OCI-M1 (cell line): ENCODE measurements around the gene MTAP.

Experiments
- DNase-seq: peaks from one replicate; lab custom pipeline; 2025; lab: John Stamatoyannopoulos, UW

Gene MTAP

DNA sequence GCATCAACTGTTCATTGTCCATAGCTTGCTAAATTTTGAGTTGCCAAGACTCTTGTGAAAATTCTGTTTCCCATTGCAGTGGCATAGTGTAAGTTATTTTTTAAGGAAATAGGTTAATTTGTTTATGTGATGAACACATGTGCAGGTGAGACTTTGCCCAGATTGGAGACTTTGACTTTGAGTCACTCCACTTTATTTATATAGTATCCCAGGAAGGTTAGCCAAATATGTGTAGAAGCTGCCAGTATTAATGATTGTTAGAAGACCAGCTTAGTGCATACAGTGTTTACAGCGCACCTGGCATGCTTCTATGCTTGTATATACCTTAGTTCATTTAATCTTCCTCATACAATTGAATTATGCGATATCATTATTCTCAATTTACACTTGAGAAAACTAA, 51.0 kb downstream of the MTAP start:
- no peak for DNase-seq

DNA sequence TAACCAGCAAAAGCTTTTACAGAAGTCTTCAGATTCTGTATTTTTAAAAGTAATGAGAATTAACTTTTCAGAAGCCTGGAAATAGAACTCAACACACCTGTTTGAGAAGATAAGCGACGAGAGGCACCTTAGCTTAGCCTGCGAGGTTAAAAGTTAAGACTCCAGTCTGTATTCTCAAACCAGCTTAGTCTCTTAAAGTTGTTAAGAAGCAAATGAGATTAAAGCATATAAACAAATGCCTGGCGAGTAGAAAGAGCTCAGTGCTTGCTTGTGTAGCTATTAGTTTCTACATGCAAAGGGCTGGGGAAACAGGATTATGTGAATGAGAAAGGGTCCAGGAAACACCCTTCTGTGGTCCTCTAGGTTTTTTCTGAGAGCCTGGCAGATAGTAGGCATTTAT, 51.7 kb downstream of the MTAP start:
- no peak for DNase-seq

- no peak for DNase-seq
Measured at GRCh38 chr9:21854594-21854993, 52.2 kb downstream of the MTAP start.

GRCh38 chr9:21856301-21857094, 54.1 kb downstream of the MTAP start:
- no peak for DNase-seq

DNA sequence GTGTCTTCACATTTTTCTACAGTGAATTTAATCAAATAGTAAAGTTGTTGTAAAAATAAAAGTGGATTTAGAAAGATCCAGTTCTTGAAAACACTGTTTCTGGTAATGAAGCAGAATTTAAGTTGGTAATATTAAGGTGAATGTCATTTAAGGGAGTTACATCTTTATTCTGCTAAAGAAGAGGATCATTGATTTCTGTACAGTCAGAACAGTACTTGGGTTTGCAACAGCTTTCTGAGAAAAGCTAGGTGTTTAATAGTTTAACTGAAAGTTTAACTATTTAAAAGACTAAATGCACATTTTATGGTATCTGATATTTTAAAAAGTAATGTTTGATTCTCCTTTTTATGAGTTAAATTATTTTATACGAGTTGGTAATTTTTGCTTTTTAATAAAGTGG, 60.4 kb downstream of the MTAP start:
- DNase-seq = no peak

DNA sequence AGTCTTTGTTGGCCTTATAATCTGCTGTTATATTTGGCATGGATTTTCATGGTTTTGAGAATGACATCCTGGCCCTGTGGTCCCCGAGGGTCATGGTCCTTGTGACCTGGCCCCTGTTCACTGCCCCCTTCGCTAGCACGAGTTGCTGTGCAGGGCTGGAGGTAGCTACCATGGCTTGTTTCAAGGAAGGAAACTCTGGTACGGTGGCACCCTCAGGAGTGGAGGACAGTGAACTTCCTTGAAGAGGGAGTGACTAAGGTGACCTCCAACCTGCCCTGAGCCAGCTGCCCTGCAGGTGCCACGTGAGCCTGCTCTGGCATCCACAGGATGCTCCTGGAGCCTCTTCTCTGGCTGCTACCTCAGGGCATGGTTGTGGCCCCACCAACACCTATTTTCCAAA, 62.1 kb downstream of the MTAP start:
- no peak for DNase-seq

DNA sequence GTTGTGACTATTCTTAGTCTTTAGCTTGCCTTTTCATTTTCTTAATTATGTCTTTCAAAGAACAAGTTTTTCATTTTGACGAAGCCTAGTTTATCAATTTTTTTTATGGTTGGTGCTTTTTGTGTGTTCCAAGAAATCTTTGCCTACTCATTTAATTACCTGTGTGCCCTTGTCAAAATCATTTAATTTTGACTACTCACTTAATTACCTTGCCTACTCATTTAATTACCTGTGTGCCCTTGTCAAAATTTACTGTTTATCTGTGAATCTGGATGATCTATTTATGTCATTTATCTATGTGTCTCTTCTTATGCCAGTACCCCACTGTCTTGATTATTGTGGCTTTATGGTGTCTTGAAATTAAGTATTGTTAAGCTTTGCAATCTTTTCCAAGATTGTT, 63.9 kb downstream of the MTAP start:
- DNase-seq = no peak

DNA sequence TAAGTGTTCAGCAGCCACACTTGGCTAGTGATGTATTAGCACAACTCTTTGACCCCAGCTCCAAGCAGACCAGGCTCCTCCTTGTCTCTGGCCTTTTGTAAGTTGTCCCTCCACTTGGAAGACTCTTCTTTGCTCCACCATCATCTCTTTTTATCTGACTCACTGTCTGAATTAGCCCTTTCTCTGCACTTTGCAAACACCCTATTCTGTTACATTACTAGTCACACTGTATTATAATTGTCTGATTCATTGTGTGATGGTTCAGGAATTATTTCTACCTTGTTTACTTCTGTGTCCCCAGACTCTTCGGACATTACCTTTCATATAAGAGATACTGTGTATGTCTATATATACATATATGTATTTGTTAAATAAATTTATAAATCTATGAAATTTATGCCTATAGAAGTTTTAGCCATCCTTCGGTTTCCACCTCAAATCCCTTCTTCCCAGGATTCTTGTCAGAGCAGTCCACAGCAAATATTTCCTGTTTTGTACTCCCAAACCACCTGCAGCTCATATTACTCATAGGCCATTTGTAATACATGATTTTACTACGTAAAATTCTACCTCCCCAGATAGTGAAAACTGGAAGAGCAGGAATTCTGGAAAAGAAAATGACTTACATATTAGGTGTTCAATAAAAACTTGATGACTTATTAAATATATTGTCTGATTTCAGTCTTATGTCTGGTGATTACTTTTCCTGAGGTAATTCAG, 69.0 kb downstream of the MTAP start:
- DNase-seq = no peak

DNA sequence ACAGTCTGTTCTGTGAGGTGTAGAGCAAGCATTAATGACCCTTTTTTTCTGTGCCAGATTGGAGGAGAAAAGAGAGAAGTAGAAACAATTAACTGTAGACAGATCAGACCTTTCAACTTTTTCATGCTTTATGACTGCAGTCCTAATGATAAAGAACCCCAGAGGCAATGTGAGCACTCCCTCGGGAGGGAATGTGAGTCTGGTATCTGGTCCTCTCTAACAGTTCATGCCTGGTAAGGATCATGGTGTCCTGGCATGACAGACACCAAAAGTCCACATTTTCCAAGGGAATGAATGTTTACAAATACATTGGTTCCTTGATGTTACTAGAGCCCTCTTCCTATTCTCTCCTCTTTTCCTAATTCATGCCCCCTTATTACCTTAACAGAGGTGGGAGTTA, 70.3 kb downstream of the MTAP start:
- no peak for DNase-seq

DNA sequence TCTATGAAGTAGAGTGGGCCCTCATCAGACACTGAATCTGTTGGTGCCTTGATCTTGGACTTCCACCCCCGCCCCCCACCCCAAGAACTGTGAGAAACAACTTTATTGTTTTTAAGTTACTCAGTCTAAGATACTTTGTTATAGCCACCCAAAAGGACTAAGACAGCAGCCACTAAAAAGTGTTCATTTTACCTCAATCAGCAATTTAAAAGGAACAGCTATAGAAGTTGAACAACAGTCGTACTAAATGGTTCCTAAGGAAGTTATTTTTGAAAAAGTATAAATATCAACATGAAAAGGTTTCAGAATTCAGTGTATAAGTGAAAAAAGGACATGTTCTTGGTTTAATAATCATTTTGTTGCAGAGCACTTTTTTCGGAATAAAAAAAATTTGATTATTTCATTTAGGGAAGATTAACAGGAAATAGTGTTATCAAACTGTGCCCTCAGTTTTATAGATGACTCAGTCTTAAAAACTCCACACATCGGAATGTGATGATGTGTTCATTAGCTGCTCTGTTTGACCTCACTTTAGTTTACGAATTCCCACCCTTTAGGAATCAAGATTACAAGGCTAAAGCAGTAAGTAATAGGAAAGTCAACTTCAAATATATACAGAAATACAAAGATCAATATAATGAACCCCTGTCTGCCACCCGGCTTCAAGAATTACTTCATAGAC, 71.2 kb downstream of the MTAP start:
- DNase-seq = no peak

GRCh38 chr9:21875893-21876292, 73.5 kb downstream of the MTAP start:
- no peak for DNase-seq

- DNase-seq = no peak
Measured at GRCh38 chr9:21883642-21884041, 81.2 kb downstream of the MTAP start.

- DNase-seq = no peak
Measured at GRCh38 chr9:21889673-21890072, 87.2 kb downstream of the MTAP start.

GRCh38 chr9:21890696-21891095, 88.3 kb downstream of the MTAP start:
- DNase-seq = no peak

DNA sequence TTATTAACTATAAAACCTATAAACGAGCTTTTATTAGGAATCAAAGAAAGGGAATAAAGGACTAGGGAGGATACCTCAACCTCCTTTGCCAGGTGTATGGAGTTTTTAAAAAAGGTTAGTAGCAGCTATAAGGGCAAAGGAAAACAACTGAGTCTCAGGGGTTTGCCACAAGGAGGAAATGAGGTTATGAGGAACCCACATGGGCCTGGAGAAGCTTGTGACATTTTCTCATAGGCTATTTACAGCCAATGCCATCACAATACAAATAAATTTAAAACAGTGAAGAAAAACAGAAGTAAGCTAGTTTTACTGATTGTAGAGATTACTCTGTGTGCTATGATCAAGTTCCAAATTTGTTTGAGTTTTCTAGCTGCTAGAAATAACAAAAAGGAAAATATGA, 99.1 kb downstream of the MTAP start:
- no peak for DNase-seq

GRCh38 chr9:21902136-21902535, 99.7 kb downstream of the MTAP start:
- DNase-seq = peak; percentile 3

DNA sequence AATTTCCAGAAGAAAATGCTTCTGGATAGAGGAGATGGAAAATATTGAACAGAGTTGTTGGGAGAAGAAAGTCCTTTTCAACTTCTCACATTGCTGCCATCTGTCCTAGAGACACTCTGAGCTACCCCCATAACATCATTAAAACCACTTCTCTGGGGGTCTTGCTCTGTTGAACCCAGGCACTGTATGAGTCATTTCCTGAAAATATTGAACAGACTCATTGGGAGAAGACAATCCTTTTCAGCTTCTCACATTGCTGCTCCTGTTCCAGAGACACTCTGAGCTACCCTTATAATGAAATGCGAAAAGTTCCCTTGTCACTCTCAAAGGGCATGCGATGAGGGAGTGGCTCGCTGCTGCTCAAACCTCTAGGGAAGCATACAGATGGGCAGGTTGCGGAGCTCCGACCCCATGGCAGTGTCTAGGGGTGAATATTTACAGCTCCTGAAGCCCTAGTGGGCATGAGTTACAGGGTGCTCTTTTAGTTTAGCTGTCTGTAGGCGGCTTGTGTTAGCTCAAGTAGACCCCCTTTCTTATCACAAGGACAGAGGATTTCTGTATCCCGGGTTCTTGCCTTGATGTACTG, 101.0 kb downstream of the MTAP start:
- no peak for DNase-seq

- DNase-seq = no peak
Measured at GRCh38 chr9:21904371-21904770, 101.9 kb downstream of the MTAP start.

GRCh38 chr9:21904776-21905175, 102.3 kb downstream of the MTAP start:
- no peak for DNase-seq

DNA sequence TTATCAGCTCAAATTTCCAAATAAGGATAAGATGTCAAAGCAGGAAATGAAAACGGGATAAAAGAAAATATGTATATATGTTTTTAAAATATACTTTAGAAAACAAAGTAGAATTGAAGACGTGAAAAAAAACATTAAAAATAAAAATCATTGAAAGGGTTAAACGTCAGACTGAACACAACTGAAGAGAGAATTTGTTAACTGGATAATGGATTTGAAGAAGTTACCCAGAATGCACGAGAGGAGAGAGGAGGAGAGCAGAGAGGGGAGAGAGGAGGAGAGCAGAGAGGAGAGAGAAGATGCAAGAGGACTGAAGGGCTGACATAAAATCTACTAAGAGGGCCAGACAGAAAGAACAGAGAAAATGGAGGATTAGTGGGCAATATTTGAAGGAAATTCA, 103.8 kb downstream of the MTAP start:
- no peak for DNase-seq

DNA sequence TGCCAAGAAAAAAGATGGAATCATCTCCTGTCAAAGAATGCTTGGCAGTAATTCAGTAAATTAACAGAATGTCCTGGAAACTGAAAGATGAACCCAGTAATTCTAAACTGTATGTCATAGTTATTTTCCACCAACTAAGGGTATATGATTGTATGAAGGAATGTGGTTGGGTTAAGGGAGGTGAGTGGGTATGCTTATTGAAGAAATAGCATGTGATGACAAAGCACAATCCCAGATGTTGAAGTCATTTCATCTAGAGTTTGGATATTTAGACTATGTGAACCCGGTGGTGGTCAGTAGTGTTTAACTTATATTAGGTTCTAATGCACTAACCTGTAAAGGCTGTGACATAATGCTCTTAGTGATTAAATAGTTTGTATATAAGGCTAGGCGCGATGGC, 104.4 kb downstream of the MTAP start:
- no peak for DNase-seq
